Sigmoid colon (tissue), 4 donors: ENCODE data around the gene GNPDA1.

Source experiments
- CTCF ChIP-seq, 4 experiments: fragments of 450-650 bp in 3 of 4; fragments of 200-600 bp in 1 of 4; IDR thresholded peaks; one replicate each; pipeline ENCODE4 v1.5.1; 2016 to 2019; ENCODE audit warnings: antibody characterized with exemption in 4 of 4, mild to moderate bottlenecking in 3 of 4, moderate library complexity in 2 of 4
- EP300 ChIP-seq, 4 donors: sonication (generic); formaldehyde crosslinking; IDR thresholded peaks; one replicate each; pipeline ENCODE4 v1.6.1; 2017; ENCODE audit warnings: antibody characterized with exemption in 4 of 4
- POLR2A ChIP-seq, 2 donors: fragments of 450-650 bp; IDR thresholded peaks; one replicate each; pipeline ENCODE4 v1.6.1; 2016; ENCODE audit warnings: antibody characterized with exemption in 2 of 2, mild to moderate bottlenecking in 2 of 2, moderate library complexity in 2 of 2
- POLR2AphosphoS5 ChIP-seq, 4 donors: sonication (generic); formaldehyde crosslinking; IDR thresholded peaks; one replicate each; pipeline ENCODE4 v1.6.1; 2017; ENCODE audit warnings: antibody characterized with exemption in 4 of 4

DNA sequence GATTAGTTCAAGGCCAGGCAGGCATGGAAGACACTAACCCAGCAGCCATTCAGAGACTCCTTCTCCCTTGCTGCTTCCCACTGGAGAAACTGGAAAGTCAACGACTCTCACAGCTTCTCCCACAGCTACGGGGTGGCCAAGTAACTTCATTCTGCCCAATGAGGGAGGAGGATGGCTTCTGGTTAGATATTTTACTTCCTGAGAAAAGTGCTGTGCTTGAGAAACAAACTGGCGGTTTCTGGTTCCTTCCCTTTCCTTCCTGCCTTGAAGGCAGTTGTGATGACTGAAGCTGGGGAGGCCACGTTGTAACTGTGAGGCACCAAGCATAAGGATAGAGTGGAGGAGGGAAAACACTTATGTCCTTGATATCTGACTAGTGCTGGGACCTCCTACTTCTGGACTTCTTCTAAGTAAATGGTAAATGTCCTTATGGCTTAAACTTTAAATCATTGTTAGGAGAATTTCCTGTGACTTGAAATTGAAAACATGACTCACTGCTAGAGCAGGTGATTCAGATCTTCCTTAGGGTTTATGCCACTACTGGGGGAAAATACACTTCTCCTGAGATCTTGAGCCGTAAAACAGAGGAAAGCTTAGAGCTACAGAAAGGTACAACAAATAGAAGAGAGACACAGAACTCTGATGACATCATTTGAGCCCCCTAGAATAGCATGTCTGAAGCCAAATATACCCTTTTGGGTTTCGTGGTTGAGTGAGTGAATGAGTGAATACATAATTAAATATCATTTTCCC, 3.1 kb upstream of the GNPDA1 start:
- TF ChIP-seq CTCF (IDR thresholded peaks at IDR 0.05), result no peak
- no peak for TF ChIP-seq POLR2A (IDR thresholded peaks at IDR 0.05)
- no peak for TF ChIP-seq EP300 (IDR thresholded peaks at IDR 0.05)
- no peak for TF ChIP-seq POLR2AphosphoS5 (IDR thresholded peaks at IDR 0.05)
